Small intestine (tissue), 7 donors: Measurements from ENCODE around the gene CRACDL. TPM values are rescaled to one million over a fixed set of nuclear protein-coding genes. Genes with fewer than 3 reads are reported as not detected.

Experiments
- DNase-seq, 2 donors: peaks; one replicate each; pipeline versions ENCODE4 v3.0.0 to v3.0.0-alpha.2; 2013
- FAIRE-seq: peaks from 2 replicates; lab custom pipeline; 2012; peaks lifted over from hg19 to GRCh38; lab: Jason Lieb, UNC
- H3K27ac ChIP-seq, 3 donors: one replicate each; pipeline ENCODE4 v1.5.1; 2013; ENCODE audit warnings: low read length in 2 of 3, mild to moderate bottlenecking in 2 of 3, control low read depth in 1 of 3, inconsistent platforms in 1 of 3, low read depth in 1 of 3, moderate library complexity in 1 of 3
- H3K27me3 ChIP-seq, 3 donors: one replicate each; pipeline ENCODE4 v1.6.1; 2013; ENCODE audit warnings: low read length in 3 of 3, inconsistent platforms in 1 of 3; ENCODE audit not compliant: control insufficient read depth in 3 of 3, insufficient read depth in 3 of 3
- H3K36me3 ChIP-seq, 3 donors: one replicate each; pipeline ENCODE4 v1.6.1; 2013; ENCODE audit warnings: low read length in 3 of 3, inconsistent platforms in 1 of 3, low read depth in 1 of 3, mild to moderate bottlenecking in 1 of 3, moderate library complexity in 1 of 3; ENCODE audit not compliant: control insufficient read depth in 3 of 3, insufficient read depth in 2 of 3
- H3K4me1 ChIP-seq, 3 donors: one replicate each; pipeline ENCODE4 v1.6.1; 2013; ENCODE audit warnings: low read length in 2 of 3, inconsistent platforms in 1 of 3, low read depth in 1 of 3, mild to moderate bottlenecking in 1 of 3, moderate library complexity in 1 of 3; ENCODE audit not compliant: control insufficient read depth in 3 of 3, insufficient read depth in 2 of 3
- H3K4me3 ChIP-seq, 3 donors: one replicate each; pipeline ENCODE4 v1.5.1; 2013; ENCODE audit warnings: low read length in 3 of 3, control low read depth in 1 of 3, inconsistent platforms in 1 of 3, low read depth in 1 of 3, mild to moderate bottlenecking in 1 of 3, moderate library complexity in 1 of 3
- H3K9me3 ChIP-seq, 2 donors: one replicate each; pipeline ENCODE4 v1.6.1; 2013; ENCODE audit warnings: low read depth in 1 of 2, low read length in 1 of 2; ENCODE audit not compliant: control insufficient read depth in 2 of 2, insufficient read depth in 1 of 2
- WGBS, 3 donors: extraction: QIAGEN DNeasy Blood & Tissue Kit; methylation state at CpG; one replicate each; pipeline ENCODE4 v1.1.7; 2013; 5-methylcytosine and 5-hydroxymethylcytosine counted together
- polyA plus RNA-seq, 4 donors: library from polyadenylated mRNA; stranded (reverse) in 3 of 4; unstranded in 1 of 4; fragments of 200-250 nt in 3 of 4; fragments of 120-200 nt in 1 of 4; gene quantifications; one replicate each; pipeline versions ENCODE4 v1.2.1 to v1.2.3, GENCODE V29; 2013
- donor health status: healthy with polysubstance abuse.
- donor health status: control.
- donor health status: control.
- donor health status: Bipolar disorder and iron deficiency.
- donor health status: healthy.

The CRACDL gene
- polyA plus RNA-seq, 4 donors: 3.0 to 10.3 (median 7.3) TPM

GRCh38 chr2:98826856-98827255, 109.2 kb downstream of the CRACDL start:
- DNase-seq (no peak), FAIRE-seq (no peak)
- Histone ChIP-seq H3K27me3 (peaks cover 0 to 3% (median 0%) of the 10 kb centered on the region in 3 donors), H3K36me3 (peaks cover 0 to 17% (median 0%) of the 10 kb centered on the region in 3 donors), H3K4me3 (no peak overlapping the region), H3K9me3 (peaks cover 0 to 2% of the 10 kb centered on the region in 2 donors), H3K4me1 (peaks cover 0 to 3% (median 0%) of the 10 kb centered on the region in 3 donors), H3K27ac (no peak overlapping the region)
- 96 to 97% (median 97%) methylated on average over 15 of the region's 15 CpGs for WGBS, 3 donors

- Histone ChIP-seq H3K4me3 (no peak overlapping the region), H3K27me3 (peaks cover 0 to 3% (median 0%) of the 10 kb centered on the region in 3 donors), H3K36me3 (peaks cover 0 to 13% (median 0%) of the 10 kb centered on the region in 3 donors), H3K27ac (peak overlapping the region in 1 of 3 donors; percentile 15), H3K9me3 (peaks cover 0 to 3% of the 10 kb centered on the region in 2 donors), H3K4me1 (peaks cover 0 to 3% (median 0%) of the 10 kb centered on the region in 3 donors)
- 93 to 95% (median 93%) methylated on average over 6 of the region's 6 CpGs for WGBS, 3 donors
- DNase-seq: no peak
- no peak for FAIRE-seq
Observed at GRCh38 chr2:98825858-98826257, 110.2 kb downstream of the CRACDL start.

GRCh38 chr2:98825404-98825803, 110.6 kb downstream of the CRACDL start:
- H3K27me3 ChIP-seq: peaks cover 0 to 3% (median 0%) of the 10 kb centered on the region in 3 donors
- H3K9me3 ChIP-seq: peaks cover 0 to 3% of the 10 kb centered on the region in 2 donors
- peak overlapping the region in 1 of 3 donors; percentile 15 for H3K27ac ChIP-seq
- 81 to 85% (median 84%) methylated on average over 6 of the region's 6 CpGs for WGBS, 3 donors
- DNase-seq (no peak), FAIRE-seq (no peak)
- no peak overlapping the region for H3K4me3 ChIP-seq
- H3K36me3 ChIP-seq: peaks cover 0 to 11% (median 0%) of the 10 kb centered on the region in 3 donors
- H3K4me1 ChIP-seq: peaks cover 0 to 3% (median 0%) of the 10 kb centered on the region in 3 donors

GRCh38 chr2:98825020-98825350, 111.0 kb downstream of the CRACDL start:
- Histone ChIP-seq H3K36me3 (peaks cover 0 to 11% (median 0%) of the 10 kb centered on the region in 3 donors), H3K4me3 (no peak overlapping the region), H3K27ac (peak overlapping the region in 1 of 3 donors; percentile 15), H3K27me3 (peaks cover 0 to 3% (median 0%) of the 10 kb centered on the region in 3 donors), H3K4me1 (peaks cover 0 to 3% (median 0%) of the 10 kb centered on the region in 3 donors), H3K9me3 (peaks cover 0 to 3% of the 10 kb centered on the region in 2 donors)
- DNase-seq (no peak), FAIRE-seq (no peak)
- WGBS, 3 donors: 93 to 96% (median 93%) methylated on average over 3 of the region's 3 CpGs

GRCh38 chr2:98824256-98825019, 111.6 kb downstream of the CRACDL start:
- Histone ChIP-seq H3K27me3 (peaks cover 0 to 3% (median 0%) of the 10 kb centered on the region in 3 donors), H3K4me3 (no peak overlapping the region), H3K9me3 (peaks cover 0 to 3% of the 10 kb centered on the region in 2 donors), H3K27ac (peak overlapping the region in 1 of 3 donors; percentile 46), H3K4me1 (peaks cover 0 to 3% (median 0%) of the 10 kb centered on the region in 3 donors), H3K36me3 (peaks cover 0 to 11% (median 0%) of the 10 kb centered on the region in 3 donors)
- WGBS, 3 donors: 61 to 80% (median 70%) methylated on average over 2 of the region's 2 CpGs
- FAIRE-seq (no peak), DNase-seq (no peak)

GRCh38 chr2:98823196-98824170, 112.5 kb downstream of the CRACDL start:
- Histone ChIP-seq H3K4me1 (peaks cover 0 to 3% (median 0%) of the 10 kb centered on the region in 3 donors), H3K36me3 (peaks cover 0 to 11% (median 0%) of the 10 kb centered on the region in 3 donors), H3K27me3 (peaks cover 0 to 3% (median 0%) of the 10 kb centered on the region in 3 donors), H3K27ac (peak overlapping the region in 2 of 3 donors; percentile 59 to 83), H3K4me3 (peak overlapping the region in 2 of 3 donors; percentile 38 to 69), H3K9me3 (peaks cover 0 to 3% of the 10 kb centered on the region in 2 donors)
- 30 to 35% (median 32%) methylated on average over 19 to 40 of the region's 40 CpGs for WGBS, 3 donors
- FAIRE-seq (no peak), DNase-seq (peak; percentile 20 to 30)

- WGBS, 3 donors: 14 to 22% (median 21%) methylated on average over 58 to 117 of the region's 117 CpGs
- peaks cover 0 to 11% (median 0%) of the 10 kb centered on the region in 3 donors for H3K36me3 ChIP-seq
- DNase-seq (peak; percentile 49 to 76), FAIRE-seq (no peak)
- H3K9me3 ChIP-seq: peaks cover 0 to 3% of the 10 kb centered on the region in 2 donors
- peak overlapping the region in 2 of 3 donors; percentile 59 to 83 for H3K27ac ChIP-seq
- H3K4me1 ChIP-seq: peaks cover 0 to 3% (median 0%) of the 10 kb centered on the region in 3 donors
- H3K4me3 ChIP-seq: peak overlapping the region; percentile 34 to 69 (median 38)
- H3K27me3 ChIP-seq: peaks cover 0 to 3% (median 0%) of the 10 kb centered on the region in 3 donors
Observed at GRCh38 chr2:98822301-98823164, 113.5 kb downstream of the CRACDL start.
